Mesendoderm (in vitro differentiated cells): Measurements from ENCODE around the gene IGSF23.

Experiments
- DNase-seq: peaks from one replicate; pipeline ENCODE4 v3.0.0; 2013
- H2AK5ac ChIP-seq: 2 replicates; pipeline ENCODE4 v1.6.1; 2013; ENCODE audit warnings: low read length, inconsistent platforms
- H2BK120ac ChIP-seq: 2 replicates; pipeline ENCODE4 v1.6.1; 2013; ENCODE audit warnings: low read depth, mild to moderate bottlenecking, low read length, moderate library complexity, mixed read lengths
- H2BK15ac ChIP-seq: replicated peaks from 2 replicates; pipeline ENCODE4 v1.6.1; 2013; ENCODE audit warnings: low read depth, mild to moderate bottlenecking, moderate library complexity
- H2BK5ac ChIP-seq: 2 replicates; pipeline ENCODE4 v1.6.1; 2013; ENCODE audit warnings: low read length, inconsistent platforms
- H3K18ac ChIP-seq: 2 replicates; pipeline ENCODE4 v1.6.1; 2013; ENCODE audit warnings: mild to moderate bottlenecking, low read length, mixed read lengths
- H3K23ac ChIP-seq: one replicate; pipeline ENCODE4 v1.6.1; 2013; ENCODE audit warnings: low read length
- H3K27ac ChIP-seq: 2 replicates; pipeline ENCODE4 v1.5.1; 2013; ENCODE audit warnings: low read depth, mild to moderate bottlenecking, inconsistent platforms, low read length, moderate library complexity
- H3K27me3 ChIP-seq: 2 replicates; pipeline ENCODE4 v1.6.1; 2013; ENCODE audit warnings: low read length, control low read depth, mild to moderate bottlenecking, inconsistent platforms; ENCODE audit not compliant: insufficient read depth, poor library complexity
- H3K36me3 ChIP-seq: 2 replicates; pipeline ENCODE4 v1.6.1; 2013; ENCODE audit warnings: low read length, inconsistent platforms; ENCODE audit not compliant: control insufficient read depth, insufficient read depth
- H3K4ac ChIP-seq: one replicate; pipeline ENCODE4 v1.6.1; 2013; ENCODE audit warnings: low read depth, mild to moderate bottlenecking, low read length, moderate library complexity
- H3K4me1 ChIP-seq: 2 replicates; pipeline ENCODE4 v1.6.1; 2013; ENCODE audit warnings: low read depth, low read length, inconsistent platforms; ENCODE audit not compliant: control insufficient read depth
- H3K4me2 ChIP-seq: 2 replicates; pipeline ENCODE4 v1.6.1; 2013; ENCODE audit warnings: low read length
- H3K4me3 ChIP-seq: 2 replicates; pipeline ENCODE4 v1.5.1; 2013; ENCODE audit warnings: mild to moderate bottlenecking, low read length
- H3K56ac ChIP-seq: one replicate; pipeline ENCODE4 v1.6.1; 2013; ENCODE audit warnings: low read length
- H3K79me1 ChIP-seq: 2 replicates; pipeline ENCODE4 v1.6.1; 2013; ENCODE audit warnings: low read length, inconsistent platforms
- H3K79me2 ChIP-seq: 2 replicates; pipeline ENCODE4 v1.6.1; 2013; ENCODE audit warnings: mild to moderate bottlenecking, low read length; ENCODE audit not compliant: control insufficient read depth, insufficient read depth
- H3K9ac ChIP-seq: 2 replicates; pipeline ENCODE4 v1.6.1; 2013; ENCODE audit warnings: low read length, inconsistent platforms
- H4K5ac ChIP-seq: one replicate; pipeline ENCODE4 v1.6.1; 2013; ENCODE audit warnings: low read length
- H4K8ac ChIP-seq: one replicate; pipeline ENCODE4 v1.6.1; 2013; ENCODE audit warnings: low read depth, mild to moderate bottlenecking, control low read depth, low read length, moderate library complexity
- WGBS: extraction: QIAGEN DNeasy Blood & Tissue Kit; methylation state at CpG from one replicate; pipeline ENCODE4 v1.1.7; 2013; ENCODE audit warnings: low lambda C conversion rate, missing lambda C conversion rate; ENCODE audit not compliant: insufficient coverage; ENCODE audit errors: extremely low coverage; 5-methylcytosine and 5-hydroxymethylcytosine counted together

Gene IGSF23

DNA sequence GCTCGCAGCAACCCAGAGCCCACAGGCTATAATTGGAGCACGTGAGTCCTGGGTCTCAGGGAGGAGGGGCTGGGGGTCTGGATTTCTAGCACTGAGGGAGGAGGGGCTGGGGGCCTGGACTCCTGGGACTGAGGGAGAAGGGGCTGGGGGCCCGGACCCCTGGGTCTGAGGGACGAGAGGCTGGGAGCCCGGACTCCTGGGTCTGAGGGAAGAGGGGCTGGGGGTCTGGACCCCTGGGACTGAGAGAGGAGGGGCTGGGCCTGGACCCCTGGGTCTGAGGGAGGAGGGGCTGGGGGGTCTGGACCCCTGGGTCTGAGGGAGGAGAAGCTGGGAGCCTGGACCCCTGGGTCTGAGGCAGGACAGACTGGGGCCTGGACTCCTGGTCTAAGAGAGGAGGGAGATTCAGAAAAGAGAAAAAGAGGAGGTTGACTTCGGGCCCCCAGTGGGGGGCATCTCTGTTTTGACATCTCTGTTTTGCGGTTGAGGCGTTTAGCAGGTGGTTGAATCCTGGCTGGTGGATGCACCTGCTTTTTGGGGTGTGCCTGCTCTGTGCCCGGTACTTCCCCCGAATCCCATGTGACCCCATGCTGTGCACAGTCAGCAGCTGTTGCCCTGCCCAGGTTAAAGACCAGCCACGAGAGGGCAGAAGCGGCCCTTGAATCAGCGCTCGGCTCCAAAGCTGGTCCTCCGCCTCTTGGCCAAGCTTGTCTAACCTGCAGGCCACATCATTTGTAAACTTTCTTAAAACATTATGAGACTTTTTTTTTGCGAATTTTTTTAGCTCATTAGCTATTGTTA lies 40.8 kb downstream of the IGSF23 start:
- no peaks in the 10 kb centered on the region for H3K79me2 ChIP-seq
- no peak overlapping the region for H3K4me3 ChIP-seq
- H3K4ac ChIP-seq = no peak overlapping the region
- DNase-seq = peak; percentile 76
- H4K8ac ChIP-seq = no peak overlapping the region
- no peak overlapping the region for H3K4me2 ChIP-seq
- H3K4me1 ChIP-seq = no peaks in the 10 kb centered on the region
- H3K23ac ChIP-seq = no peak overlapping the region
- no peak overlapping the region for H3K56ac ChIP-seq
- H3K9ac ChIP-seq = no peak overlapping the region
- no peak overlapping the region for H2BK15ac ChIP-seq
- H3K36me3 ChIP-seq = peaks cover 23% of the 10 kb centered on the region
- WGBS = no CpG with 5 or more reads among the region's 16 CpGs
- H4K5ac ChIP-seq = no peak overlapping the region
- H2BK5ac ChIP-seq = no peak overlapping the region
- no peaks in the 10 kb centered on the region for H3K79me1 ChIP-seq
- no peak overlapping the region for H2BK120ac ChIP-seq
- no peak overlapping the region for H2AK5ac ChIP-seq
- no peak overlapping the region for H3K27ac ChIP-seq
- no peak overlapping the region for H3K18ac ChIP-seq
- H3K27me3 ChIP-seq = no peaks in the 10 kb centered on the region

DNA sequence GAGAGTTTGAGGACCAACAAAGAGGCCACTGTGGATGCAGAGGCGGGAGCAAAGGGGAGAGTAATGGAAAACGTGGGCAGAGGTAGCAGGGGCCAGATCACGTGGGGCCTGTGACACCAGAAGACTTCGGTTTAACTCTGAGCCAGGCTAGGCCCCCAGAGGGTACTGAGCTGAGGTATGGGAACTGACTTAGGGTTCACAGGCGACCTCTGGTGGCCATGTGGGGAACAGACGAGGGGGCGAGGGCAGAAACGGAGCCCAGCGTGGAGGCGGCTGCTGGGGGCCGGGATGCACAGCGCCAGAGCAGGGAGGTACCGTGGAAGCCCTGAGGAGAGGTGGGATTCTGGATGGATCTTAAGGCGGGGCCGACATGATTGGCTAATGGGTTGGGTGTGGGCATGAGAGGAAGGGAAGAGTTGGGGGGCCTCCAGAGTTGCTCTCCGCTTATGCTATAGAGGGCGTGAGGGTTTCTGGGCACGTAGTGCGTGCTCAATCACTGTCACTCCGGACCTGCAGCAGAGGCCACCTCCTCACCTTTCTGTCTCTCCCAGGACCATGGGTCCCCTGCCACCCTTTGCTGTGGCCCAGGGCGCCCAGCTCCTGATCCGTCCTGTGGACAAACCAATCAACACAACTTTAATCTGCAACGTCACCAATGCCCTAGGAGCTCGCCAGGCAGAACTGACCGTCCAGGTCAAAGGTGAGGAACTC lies 44.0 kb downstream of the IGSF23 start:
- peak; percentile 88 for DNase-seq
- no peak overlapping the region for H3K18ac ChIP-seq
- no peak overlapping the region for H3K9ac ChIP-seq
- no peak overlapping the region for H3K23ac ChIP-seq
- H3K4me1 ChIP-seq = no peaks in the 10 kb centered on the region
- H3K4ac ChIP-seq = no peak overlapping the region
- H3K4me2 ChIP-seq = no peak overlapping the region
- no peak overlapping the region for H2BK5ac ChIP-seq
- no peak overlapping the region for H2BK120ac ChIP-seq
- H2BK15ac ChIP-seq = no peak overlapping the region
- H3K36me3 ChIP-seq = peaks cover 30% of the 10 kb centered on the region
- no peak overlapping the region for H2AK5ac ChIP-seq
- no peak overlapping the region for H4K5ac ChIP-seq
- H3K56ac ChIP-seq = no peak overlapping the region
- H3K79me2 ChIP-seq = no peaks in the 10 kb centered on the region
- no peaks in the 10 kb centered on the region for H3K79me1 ChIP-seq
- H3K27ac ChIP-seq = no peak overlapping the region
- H3K4me3 ChIP-seq = no peak overlapping the region
- no CpG with 5 or more reads among the region's 25 CpGs for WGBS
- H4K8ac ChIP-seq = no peak overlapping the region
- no peaks in the 10 kb centered on the region for H3K27me3 ChIP-seq

DNA sequence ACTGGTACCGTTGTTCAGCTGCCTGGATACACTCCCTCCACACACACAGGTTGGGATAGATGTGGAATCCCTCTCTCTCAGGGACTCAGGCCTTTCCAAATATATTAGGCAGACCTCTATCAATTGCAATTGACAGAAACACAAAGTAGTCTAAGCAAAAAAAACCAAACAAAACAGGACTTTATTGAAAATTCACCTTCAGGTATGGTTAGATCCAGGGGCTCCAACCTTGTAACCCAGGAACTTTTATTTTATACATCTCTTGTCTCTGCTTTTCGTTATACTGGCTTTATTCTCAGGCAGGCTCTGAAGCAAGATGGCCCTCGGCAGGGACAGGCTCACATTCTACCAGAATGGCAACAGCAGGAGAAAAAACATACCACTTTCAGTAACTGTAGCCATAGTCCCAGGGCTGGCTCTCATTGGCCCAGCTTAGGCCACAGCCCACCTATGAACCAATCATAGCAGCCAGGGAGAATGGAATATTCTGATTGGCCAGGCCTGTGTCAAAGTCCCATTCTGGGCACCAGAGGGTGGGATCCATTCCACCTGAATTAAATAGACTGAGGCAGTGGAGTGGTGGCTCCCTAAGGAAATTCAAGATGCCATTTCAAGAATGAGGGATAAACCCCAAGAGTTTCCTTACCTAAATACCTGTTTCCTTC lies 44.8 kb downstream of the IGSF23 start:
- Histone ChIP-seq H3K27ac (no peak overlapping the region), H4K5ac (no peak overlapping the region), H3K18ac (no peak overlapping the region), H3K4me1 (no peaks in the 10 kb centered on the region), H3K9ac (no peak overlapping the region), H2BK15ac (no peak overlapping the region), H2BK5ac (no peak overlapping the region), H3K79me2 (no peaks in the 10 kb centered on the region), H3K36me3 (peaks cover 31% of the 10 kb centered on the region), H3K56ac (no peak overlapping the region), H3K4me3 (no peak overlapping the region), H3K4me2 (no peak overlapping the region), H4K8ac (no peak overlapping the region), H3K23ac (no peak overlapping the region), H2AK5ac (no peak overlapping the region), H3K27me3 (no peaks in the 10 kb centered on the region), H2BK120ac (no peak overlapping the region), H3K4ac (no peak overlapping the region), H3K79me1 (no peaks in the 10 kb centered on the region)
- no peak for DNase-seq
- no CpG with 5 or more reads among the region's 3 CpGs for WGBS

DNA sequence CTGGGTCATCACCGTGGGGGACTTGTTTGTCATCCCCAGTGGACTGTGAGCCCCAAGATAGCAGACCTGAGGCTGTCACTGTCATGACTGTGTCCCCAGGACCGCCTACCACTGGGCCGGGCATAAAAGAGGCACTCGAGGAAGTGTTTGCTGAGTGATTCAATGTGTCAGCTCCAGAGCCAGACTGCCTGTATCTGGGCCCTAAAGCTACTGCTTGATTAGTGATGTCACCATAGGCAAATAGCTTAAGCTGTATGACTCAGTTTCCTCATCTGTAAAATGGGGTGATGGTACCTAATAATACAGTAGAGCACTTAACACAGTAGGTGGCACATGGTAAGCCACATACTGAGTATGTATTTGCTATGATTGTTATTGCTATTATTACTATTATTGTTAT lies 46.7 kb downstream of the IGSF23 start:
- Histone ChIP-seq H3K9ac (no peak overlapping the region), H3K27me3 (no peaks in the 10 kb centered on the region), H3K36me3 (peaks cover 27% of the 10 kb centered on the region), H4K8ac (no peak overlapping the region), H3K4ac (no peak overlapping the region), H3K79me1 (no peaks in the 10 kb centered on the region), H3K4me1 (no peaks in the 10 kb centered on the region), H3K23ac (no peak overlapping the region), H3K79me2 (no peaks in the 10 kb centered on the region), H2BK120ac (no peak overlapping the region), H3K4me3 (no peak overlapping the region), H2AK5ac (no peak overlapping the region), H3K27ac (no peak overlapping the region), H3K4me2 (no peak overlapping the region), H4K5ac (no peak overlapping the region), H3K56ac (no peak overlapping the region), H2BK15ac (no peak overlapping the region), H2BK5ac (no peak overlapping the region), H3K18ac (no peak overlapping the region)
- DNase-seq = no peak
- no CpG with 5 or more reads among the region's 4 CpGs for WGBS

DNA sequence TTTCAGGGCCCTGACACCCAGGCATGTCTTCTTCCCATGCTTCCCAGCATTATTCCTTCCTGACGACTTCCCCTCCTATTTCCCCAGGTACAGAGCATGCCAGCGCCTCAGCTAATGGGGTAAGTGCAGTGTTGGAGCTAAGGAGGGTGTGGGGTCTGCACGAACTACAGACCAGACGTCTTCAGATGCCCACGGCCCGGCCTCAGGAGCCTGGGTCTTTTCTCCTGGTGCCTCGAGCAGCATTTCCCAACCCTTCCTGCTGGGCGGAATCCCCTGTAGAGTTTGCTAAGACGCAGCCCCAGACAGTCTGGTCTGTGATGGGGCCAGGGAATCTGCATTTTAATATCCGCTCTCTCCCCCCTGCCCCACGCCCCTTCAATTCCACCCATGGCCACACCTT lies 47.8 kb downstream of the IGSF23 start:
- H3K23ac ChIP-seq = no peak overlapping the region
- no peak overlapping the region for H2BK5ac ChIP-seq
- no peak overlapping the region for H4K8ac ChIP-seq
- no peak overlapping the region for H2AK5ac ChIP-seq
- no peak overlapping the region for H2BK120ac ChIP-seq
- no CpG with 5 or more reads among the region's 11 CpGs for WGBS
- H3K79me2 ChIP-seq = no peaks in the 10 kb centered on the region
- H3K4me1 ChIP-seq = no peaks in the 10 kb centered on the region
- no peak overlapping the region for H2BK15ac ChIP-seq
- no peak for DNase-seq
- H3K27ac ChIP-seq = no peak overlapping the region
- peaks cover 26% of the 10 kb centered on the region for H3K36me3 ChIP-seq
- no peak overlapping the region for H4K5ac ChIP-seq
- no peak overlapping the region for H3K4me2 ChIP-seq
- H3K9ac ChIP-seq = no peak overlapping the region
- no peaks in the 10 kb centered on the region for H3K27me3 ChIP-seq
- no peak overlapping the region for H3K56ac ChIP-seq
- H3K79me1 ChIP-seq = no peaks in the 10 kb centered on the region
- H3K4me3 ChIP-seq = no peak overlapping the region
- no peak overlapping the region for H3K18ac ChIP-seq
- no peak overlapping the region for H3K4ac ChIP-seq
